ENCODE results near the gene PRDX4.

PRDX4 gene

GRCh38 chrX:23660766-23661132 is 6.5 kb upstream of the PRDX4 start:
- no peak for TF ChIP-seq CTCF (IDR thresholded peaks at IDR 0.05; ENCODE audit: insufficient read depth, low read depth, low read length, missing control alignments)
- no peak overlapping the region for H3K4me3 ChIP-seq (ENCODE audit: low read depth, low read length)
- no peak for DNase-seq (ENCODE audit: low read depth)

GRCh38 chrX:23661671-23662070 is 5.6 kb upstream of the PRDX4 start:
- H3K4me3 ChIP-seq (ENCODE audit: low read depth, low read length) = no peak overlapping the region
- no peak for TF ChIP-seq CTCF (IDR thresholded peaks at IDR 0.05; ENCODE audit: insufficient read depth, low read depth, low read length, missing control alignments)
- DNase-seq (ENCODE audit: low read depth) = no peak

- DNase-seq (ENCODE audit: low read depth) = peak; percentile 36
- TF ChIP-seq CTCF (IDR thresholded peaks at IDR 0.05; ENCODE audit: insufficient read depth, low read depth, low read length, missing control alignments) = no peak
- H3K4me3 ChIP-seq (ENCODE audit: low read depth, low read length) = no peak overlapping the region
Observed at GRCh38 chrX:23662187-23662586, 5.1 kb upstream of the PRDX4 start.

- DNase-seq (ENCODE audit: low read depth) = peak; percentile 51
- H3K4me3 ChIP-seq (ENCODE audit: low read depth, low read length) = no peak overlapping the region
- no peak for TF ChIP-seq CTCF (IDR thresholded peaks at IDR 0.05; ENCODE audit: insufficient read depth, low read depth, low read length, missing control alignments)
Observed at GRCh38 chrX:23662853-23663252, 4.4 kb upstream of the PRDX4 start.

GRCh38 chrX:23664496-23664895 is 2.8 kb upstream of the PRDX4 start:
- DNase-seq (ENCODE audit: low read depth) = no peak
- TF ChIP-seq CTCF (IDR thresholded peaks at IDR 0.05; ENCODE audit: insufficient read depth, low read depth, low read length, missing control alignments) = no peak
- H3K4me3 ChIP-seq (ENCODE audit: low read depth, low read length) = no peak overlapping the region

GRCh38 chrX:23666282-23666681 is 1.0 kb upstream of the PRDX4 start:
- no peak for DNase-seq (ENCODE audit: low read depth)
- no peak for TF ChIP-seq CTCF (IDR thresholded peaks at IDR 0.05; ENCODE audit: insufficient read depth, low read depth, low read length, missing control alignments)
- no peak overlapping the region for H3K4me3 ChIP-seq (ENCODE audit: low read depth, low read length)

- no peak for TF ChIP-seq CTCF (IDR thresholded peaks at IDR 0.05; ENCODE audit: insufficient read depth, low read depth, low read length, missing control alignments)
- peak overlapping the region; percentile 71 for H3K4me3 ChIP-seq (ENCODE audit: low read depth, low read length)
- peak; percentile 38 for DNase-seq (ENCODE audit: low read depth)
Observed at GRCh38 chrX:23668335-23668734, 1.0 kb downstream of the PRDX4 start.

Data from GM12865 (cell line).